ENCODE data around the gene GTF3C1.
"Not testable (repeated sequence)": the region's sequence is repeated elsewhere in the genome, so short reads cannot be mapped to it uniquely, and the experiment has no call there.

Gene GTF3C1

DNA sequence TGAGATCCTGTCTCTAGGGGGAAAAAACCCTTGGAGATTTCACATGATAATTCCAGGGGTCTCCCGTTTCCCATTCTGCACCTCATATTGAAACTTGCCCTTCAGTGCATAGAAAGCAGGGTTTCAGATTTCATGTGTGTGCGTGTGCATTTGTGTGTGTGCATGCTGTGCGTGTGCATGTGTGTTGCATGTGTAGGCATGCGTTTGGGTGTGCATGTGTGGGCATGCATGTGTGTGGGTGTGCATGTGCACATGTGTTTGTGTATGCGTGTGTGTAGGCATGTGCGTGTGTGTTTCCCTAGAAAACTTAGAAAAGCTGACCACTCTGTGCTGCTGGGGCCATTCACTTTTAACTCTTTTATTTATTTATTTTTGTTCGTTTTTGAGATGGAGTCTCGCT is 107.7 kb downstream of the GTF3C1 start:
- DNase-seq = no peak

- no peak for DNase-seq
Measured at GRCh38 chr16:27441276-27441675, 108.4 kb downstream of the GTF3C1 start.

DNA sequence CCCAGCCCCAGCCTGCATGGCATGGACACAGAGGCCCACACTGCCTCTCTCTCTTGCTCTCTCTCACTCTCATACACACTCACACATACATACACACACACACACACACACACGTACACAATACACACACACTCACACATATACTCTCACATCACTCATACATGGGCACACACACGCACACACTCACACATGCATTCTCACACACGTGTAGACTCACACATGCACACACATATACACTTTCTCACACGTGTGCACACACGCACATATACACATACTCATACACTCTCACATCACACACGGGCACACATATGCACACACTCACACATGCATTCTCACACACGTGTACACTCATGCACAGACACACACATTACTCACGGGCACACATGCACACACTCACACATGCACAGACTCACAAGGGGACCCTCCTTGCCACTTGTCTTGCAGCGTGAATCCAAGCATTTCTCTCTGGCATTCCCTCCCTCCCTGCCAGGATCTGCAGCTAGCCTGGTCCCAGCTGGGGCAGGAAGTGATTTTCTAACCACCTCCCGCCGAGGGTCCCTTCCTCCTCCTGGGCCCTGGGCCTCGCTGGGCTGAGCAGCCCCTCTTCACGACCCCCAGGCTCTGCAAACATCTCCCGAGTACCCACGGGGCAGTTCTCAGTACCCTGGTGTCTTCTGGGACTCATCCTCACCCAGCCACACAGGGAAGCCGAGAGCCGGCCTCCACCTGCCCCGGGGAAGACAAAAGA is 110.3 kb downstream of the GTF3C1 start:
- DNase-seq = no peak

GRCh38 chr16:27437946-27438345 is 111.8 kb downstream of the GTF3C1 start:
- DNase-seq = no peak

DNA sequence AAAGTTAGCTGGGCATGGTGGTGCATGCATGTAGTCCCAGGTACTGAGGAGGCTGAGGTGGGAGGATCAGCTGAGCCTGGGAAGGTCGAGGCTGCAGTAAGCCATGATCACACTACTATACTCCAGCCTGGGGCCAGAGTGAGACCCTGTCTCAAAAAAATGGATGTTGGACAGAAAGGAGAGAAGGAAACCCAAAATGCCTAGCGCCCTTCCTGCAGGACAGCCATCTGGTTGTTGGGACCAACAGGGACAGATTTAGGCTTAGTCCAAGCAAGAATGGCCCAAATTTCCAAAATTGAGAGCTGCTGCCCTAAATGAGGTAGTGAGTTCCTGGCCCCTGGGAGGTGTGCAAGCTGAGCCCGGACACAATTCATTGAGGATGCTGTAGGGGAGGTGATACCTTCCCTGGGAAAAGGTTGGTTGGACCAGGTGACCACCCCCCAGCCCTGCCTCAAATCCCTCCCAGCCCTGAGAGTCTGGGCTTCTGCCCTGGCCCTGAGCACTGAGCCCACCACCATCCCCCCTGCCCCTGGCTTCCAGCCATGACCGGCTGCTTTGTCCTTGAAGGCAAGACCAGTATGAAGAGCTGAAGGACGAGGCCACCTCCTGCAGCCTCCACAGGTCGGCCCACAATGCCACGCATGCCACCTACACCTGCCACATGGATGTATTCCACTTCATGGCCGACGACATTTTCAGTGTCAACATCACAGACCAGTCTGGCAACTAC is 112.6 kb downstream of the GTF3C1 start:
- DNase-seq = no peak

DNA sequence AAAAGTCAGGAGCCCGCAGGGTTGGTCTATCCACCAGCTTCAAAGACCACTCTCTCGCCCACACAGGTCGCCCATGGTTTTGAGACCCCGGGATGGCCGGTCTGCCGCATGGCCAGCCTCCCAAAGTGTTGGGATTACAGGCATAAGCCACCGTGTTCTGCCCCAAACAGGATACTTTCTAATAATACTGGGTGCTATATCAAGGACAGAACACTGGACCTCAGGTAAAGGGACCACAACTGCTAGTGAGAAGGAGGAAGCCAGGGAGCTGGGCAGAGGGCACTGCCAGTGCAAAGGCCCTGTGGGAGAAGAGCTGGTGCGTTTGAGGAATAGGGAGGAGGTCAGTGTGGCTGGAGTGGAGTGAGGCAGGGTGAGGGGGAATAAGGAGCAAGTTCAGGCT is 113.6 kb downstream of the GTF3C1 start:
- no peak for DNase-seq

GRCh38 chr16:27435146-27435545 is 114.6 kb downstream of the GTF3C1 start:
- not testable (repeated sequence) for DNase-seq

DNA sequence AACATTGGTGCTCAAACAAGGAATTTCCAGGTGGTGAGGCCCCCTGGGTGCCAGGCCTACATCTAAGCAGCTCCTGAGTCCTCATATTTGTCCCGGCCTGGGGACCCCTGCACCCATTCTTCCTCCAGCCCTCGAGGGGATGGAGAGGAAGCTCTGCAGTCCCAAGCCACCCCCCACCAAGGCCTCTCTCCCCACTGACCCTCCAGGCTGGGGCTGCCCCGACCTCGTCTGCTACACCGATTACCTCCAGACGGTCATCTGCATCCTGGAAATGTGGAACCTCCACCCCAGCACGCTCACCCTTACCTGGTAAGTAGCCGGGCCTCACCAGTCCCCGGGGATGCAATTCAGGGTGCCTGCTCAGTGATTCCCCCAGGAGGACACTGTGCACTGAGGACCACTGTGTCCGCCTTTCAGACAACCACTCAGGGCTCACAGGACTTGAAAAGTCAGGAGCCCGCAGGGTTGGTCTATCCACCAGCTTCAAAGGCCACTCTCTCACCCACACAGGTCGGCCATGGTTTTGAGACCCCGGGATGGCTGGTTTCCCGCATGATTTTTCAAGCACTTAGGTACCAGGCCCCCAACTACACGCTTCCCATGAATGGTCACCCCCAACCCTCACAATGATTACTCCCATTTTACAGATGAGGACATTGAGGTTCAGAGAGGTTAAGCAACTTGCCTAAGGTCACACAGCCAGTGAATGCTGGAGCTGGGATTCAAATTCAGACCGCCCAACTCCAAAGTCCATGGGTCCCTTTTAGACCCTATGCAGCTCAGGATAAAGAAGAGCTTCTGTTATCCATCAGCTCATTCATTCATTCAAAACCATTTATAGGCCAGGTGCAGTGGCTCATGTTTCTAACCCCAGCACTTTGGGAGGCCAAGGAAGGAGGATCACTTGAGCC is 115.3 kb downstream of the GTF3C1 start:
- no peak for DNase-seq

DNA sequence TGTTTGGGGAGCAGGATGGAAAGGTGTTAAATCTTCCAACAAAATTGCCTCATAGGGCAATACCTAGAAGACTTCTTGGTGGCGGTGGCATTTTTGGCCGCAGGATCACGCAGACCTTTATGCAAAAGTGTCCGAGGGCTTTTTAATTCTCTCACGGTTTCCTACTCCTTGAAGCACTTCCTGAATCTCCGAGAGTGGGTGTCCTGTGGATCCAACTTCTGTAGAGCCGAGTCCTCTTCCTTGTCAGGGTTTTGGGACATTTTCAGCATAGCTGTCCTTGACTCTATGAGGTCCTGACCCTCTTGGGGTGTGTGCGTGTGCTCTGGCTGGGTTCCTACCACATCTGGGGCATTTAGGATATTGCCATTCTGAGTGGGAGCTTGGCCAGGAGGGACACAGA is 116.1 kb downstream of the GTF3C1 start:
- no peak for DNase-seq

GRCh38 chr16:27433191-27433590 is 116.5 kb downstream of the GTF3C1 start:
- not testable (repeated sequence) for DNase-seq

DNA sequence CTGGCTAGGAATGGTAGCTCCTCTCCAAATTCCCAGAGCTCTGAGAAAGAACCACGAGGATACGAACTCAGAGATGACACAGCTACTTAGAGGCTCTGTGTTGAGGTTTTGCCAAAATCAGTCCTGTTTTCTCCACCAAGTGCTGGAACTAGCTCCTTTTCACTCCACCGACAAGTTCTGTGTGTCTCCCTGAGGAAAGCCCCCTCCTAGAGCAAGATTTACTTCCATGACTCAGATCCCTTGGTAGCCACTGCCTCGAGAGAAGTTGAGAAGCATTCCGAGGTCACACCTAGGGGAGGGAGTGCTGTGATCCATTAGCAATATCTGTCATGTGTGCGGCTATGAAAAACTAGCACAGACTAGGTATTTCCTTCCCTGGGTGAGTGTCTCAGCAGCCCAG is 117.2 kb downstream of the GTF3C1 start:
- no peak for DNase-seq

DNA sequence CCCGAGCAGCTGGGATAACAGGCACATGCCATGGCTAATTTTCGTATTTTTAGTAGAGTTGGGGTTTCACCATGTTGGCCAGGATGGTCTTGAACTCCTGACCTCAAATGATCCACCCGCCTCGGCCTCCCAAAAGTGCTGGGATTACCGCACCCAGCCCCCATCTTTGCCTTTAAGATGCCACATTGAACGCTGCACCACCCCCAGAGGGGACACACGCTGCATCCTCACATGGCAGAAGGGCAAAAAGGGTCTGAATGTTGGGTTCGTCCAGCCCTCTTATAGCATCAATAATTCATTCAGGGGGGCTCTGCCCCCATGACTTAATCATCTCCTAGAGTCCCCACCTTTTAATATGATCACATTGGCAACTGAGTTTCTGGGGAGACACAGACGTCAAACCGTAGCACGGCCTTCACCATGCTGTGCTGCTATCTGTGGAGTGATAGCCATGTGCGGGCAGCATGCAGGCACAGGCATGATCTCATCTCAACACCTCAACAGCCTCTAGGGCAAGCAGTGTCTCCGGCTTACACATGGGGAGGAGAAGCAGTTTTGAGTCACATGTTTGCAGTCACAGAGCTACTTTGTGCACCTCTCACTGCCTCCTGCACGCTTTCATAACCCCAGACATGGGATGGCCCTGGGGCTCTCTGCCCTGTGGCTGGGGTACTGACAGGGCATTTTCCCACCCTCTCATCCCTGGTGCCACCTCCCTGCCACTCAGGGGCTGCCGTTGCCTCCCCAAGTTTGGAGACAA is 117.8 kb downstream of the GTF3C1 start:
- DNase-seq = no peak

- no peak for DNase-seq
Measured at GRCh38 chr16:27430923-27431484, 118.7 kb downstream of the GTF3C1 start.

DNA sequence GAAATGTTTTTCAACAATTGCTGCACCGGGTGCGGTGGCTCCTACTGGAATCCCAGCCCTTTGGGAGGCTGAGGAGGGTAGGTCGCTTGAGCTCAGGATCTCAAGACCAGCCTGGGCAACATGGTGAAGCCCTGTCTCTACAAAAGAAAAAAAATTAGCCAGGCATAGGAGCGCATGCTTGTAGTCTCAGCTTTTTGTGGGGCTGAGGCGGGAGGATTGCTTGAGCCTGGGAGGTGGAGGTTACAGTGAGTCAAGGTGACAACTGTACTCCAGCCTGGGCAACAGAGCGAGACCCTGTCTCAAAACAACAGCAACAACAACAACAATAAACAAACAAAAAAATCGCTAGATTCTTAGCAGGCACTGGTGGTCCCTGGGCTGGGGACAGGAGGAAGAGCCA is 119.2 kb downstream of the GTF3C1 start:
- DNase-seq = no peak

DNA sequence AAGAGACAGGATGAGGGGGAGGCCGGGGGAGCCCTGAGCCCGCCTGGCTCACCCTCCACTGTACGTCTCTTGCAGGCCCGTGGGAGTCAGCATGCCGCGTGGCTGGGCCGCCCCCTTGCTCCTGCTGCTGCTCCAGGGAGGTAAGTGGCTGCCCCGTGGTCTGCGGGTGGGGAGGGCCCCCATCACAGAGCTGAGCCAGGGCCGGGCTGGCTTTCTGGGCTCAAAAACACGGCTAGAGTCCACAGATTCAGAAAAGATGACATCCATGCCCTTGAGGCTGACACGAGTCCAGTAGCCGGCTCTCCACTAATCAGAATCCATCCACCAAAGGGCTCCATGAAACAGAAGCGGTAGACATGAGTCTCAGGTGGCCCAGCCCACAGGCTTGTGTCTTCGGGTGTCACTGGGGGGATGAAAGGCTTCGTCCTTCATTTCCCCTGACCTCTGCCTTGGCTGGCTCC is 119.7 kb downstream of the GTF3C1 start:
- DNase-seq = no peak

- DNase-seq = no peak
Measured at GRCh38 chr16:27429330-27429871, 120.3 kb downstream of the GTF3C1 start.

DNA sequence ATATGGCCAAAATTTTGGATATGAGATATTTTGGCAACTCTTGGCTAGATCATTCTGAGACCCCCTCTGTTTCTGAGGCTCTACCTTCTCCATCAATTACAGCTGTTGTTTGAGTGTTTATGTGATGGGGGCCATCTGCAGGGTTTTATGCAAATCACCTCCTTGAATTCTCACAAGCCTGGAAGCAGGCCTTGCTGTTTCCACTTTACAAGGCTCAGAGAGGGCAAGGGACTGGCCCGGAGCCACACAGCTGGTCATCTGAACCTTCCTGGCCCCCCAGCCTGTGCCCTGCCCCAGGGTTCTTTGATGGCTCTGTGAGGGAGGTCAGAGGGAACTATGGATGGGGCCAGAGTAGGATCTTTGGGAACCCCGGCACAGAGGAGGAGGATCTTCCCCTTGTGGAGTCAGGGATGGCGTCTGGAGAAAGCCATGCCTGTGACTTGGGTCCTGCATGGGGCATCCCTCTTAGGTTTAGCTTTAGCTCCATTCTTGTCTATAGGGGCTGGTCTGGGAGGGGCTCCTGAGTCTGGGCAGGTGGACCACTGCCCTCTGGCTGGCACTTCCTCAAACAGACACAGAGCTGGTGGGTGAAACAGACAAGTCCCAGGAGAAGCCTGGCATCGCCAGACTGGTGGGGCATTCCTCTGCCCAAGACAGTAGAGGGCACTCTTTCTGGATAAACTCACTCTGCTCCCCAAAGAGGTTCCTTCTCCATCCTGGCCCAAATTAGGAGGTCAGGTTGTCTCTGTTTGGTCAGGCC is 121.5 kb downstream of the GTF3C1 start:
- no peak for DNase-seq

DNA sequence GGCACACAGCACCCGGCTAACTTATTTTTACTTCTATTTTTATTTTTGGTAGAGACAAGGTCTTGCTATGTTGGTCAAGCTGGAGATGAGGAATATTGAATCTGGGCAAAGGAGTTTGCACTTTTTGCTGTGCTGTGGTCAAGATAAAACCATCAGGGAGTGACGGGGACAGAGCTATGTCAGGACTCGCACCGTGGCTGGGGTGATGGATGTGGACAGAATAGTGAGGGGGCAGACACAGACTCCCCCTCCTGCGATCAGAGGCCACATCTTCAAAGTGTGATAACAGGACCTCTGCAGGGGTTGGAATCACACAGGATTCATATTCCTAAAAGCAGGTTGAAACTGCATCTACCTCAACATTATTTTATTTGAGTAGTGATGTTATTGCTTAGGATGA is 122.2 kb downstream of the GTF3C1 start:
- no peak for DNase-seq

- peak; percentile 68 to 77 for DNase-seq
Measured at GRCh38 chr16:27426423-27427408, 123.0 kb downstream of the GTF3C1 start.

- DNase-seq = no peak
Measured at GRCh38 chr16:27425961-27426360, 123.8 kb downstream of the GTF3C1 start.

Data from CD4-positive, alpha-beta T cell treated with Interleukin-1 beta for 1 hour (primary cell).